Endothelial cell of umbilical vein (primary cell): ENCODE measurements around the gene SIGLEC7. TPM values are rescaled to one million over a fixed set of nuclear protein-coding genes. Genes with fewer than 3 reads are reported as not detected.

Source experiments
- BruUV-seq: library from RNA; stranded (reverse); fragments of 400-500 nt; replicated peaks from 2 replicates; lab custom pipeline; 2021; lab: Mats Ljungman, UMichigan
- CTCF ChIA-PET: fragments of 300-600, 350-600 bp; sonication (Branson Sonifier 250); formaldehyde crosslinking; loops from one replicate; lab custom pipeline; 2021; ENCODE audit warnings: antibody characterized with exemption, inconsistent platforms; lab: Charles Lee
- POLR2A ChIA-PET: fragments of 300-600, 350-600 bp; sonication (Branson Sonifier 250); formaldehyde crosslinking; loops from one replicate; lab custom pipeline; 2021; ENCODE audit warnings: antibody characterized with exemption, inconsistent platforms; lab: Charles Lee
- DNase-seq: peaks from one replicate; pipeline ENCODE4 v3.0.0-alpha.2; 2011; ENCODE audit warnings: low read depth, low spot score
- FAIRE-seq: peaks from 2 replicates; lab custom pipeline; 2011; peaks lifted over from hg19 to GRCh38; lab: Jason Lieb, UNC
- H2AFZ ChIP-seq: 2 replicates; pipeline ENCODE4 v1.6.0; 2012; ENCODE audit warnings: low read depth, low read length, control low read depth, inconsistent platforms
- H3K27ac ChIP-seq: 2 replicates; pipeline ENCODE4 v1.5.1; 2011; ENCODE audit warnings: low read depth, mild to moderate bottlenecking, control low read depth, low read length, moderate library complexity; ENCODE audit not compliant: insufficient read depth
- H3K27me3 ChIP-seq, 2 experiments: 2 replicates each; pipeline versions ENCODE4 v1.6.0 to v1.6.1; 2011; ENCODE audit warnings: low read length in 2 of 2, mixed read lengths in 1 of 2; ENCODE audit not compliant: control insufficient read depth in 2 of 2, insufficient read depth in 2 of 2
- H3K36me3 ChIP-seq, 2 experiments: 2 replicates in 1 of 2; 3 replicates in 1 of 2; pipeline ENCODE4 v1.5.1; 2011; ENCODE audit warnings: low read length in 2 of 2, mild to moderate bottlenecking in 1 of 2, moderate library complexity in 1 of 2; ENCODE audit not compliant: control insufficient read depth in 2 of 2, insufficient read depth in 2 of 2; ENCODE audit errors: extremely low read depth in 1 of 2
- H3K4me1 ChIP-seq: 3 replicates; pipeline ENCODE4 v1.5.1; 2011; ENCODE audit warnings: mild to moderate bottlenecking, low read length; ENCODE audit not compliant: control insufficient read depth, insufficient read depth; ENCODE audit errors: extremely low read depth
- H3K4me2 ChIP-seq: 2 replicates; pipeline ENCODE4 v1.6.1; 2011; ENCODE audit warnings: low read length, control low read depth, mixed read lengths; ENCODE audit not compliant: insufficient read depth
- H3K4me3 ChIP-seq, 3 experiments: fragments of 200-600 bp in 1 of 3; sonication (generic), shearing (Covaris generic) in 1 of 3; replicated peaks in 1 of 3; 2 replicates each; pipeline ENCODE4 v1.5.1; 2011 to 2016; ENCODE audit warnings: control low read depth in 3 of 3, low read length in 3 of 3, mild to moderate bottlenecking in 2 of 3, inconsistent platforms in 1 of 3, low read depth in 1 of 3, moderate library complexity in 1 of 3; ENCODE audit not compliant: insufficient read depth in 1 of 3
- H3K79me2 ChIP-seq: 2 replicates; pipeline ENCODE4 v1.6.0; 2012; ENCODE audit warnings: low read length, inconsistent platforms; ENCODE audit not compliant: control insufficient read depth, insufficient read depth
- H3K9ac ChIP-seq: replicated peaks from 2 replicates; pipeline ENCODE3; 2011; ENCODE audit warnings: low read length, control low read depth; ENCODE audit not compliant: insufficient read depth; ENCODE audit errors: extremely low read depth
- H3K9me1 ChIP-seq: replicated peaks from 3 replicates; pipeline ENCODE4 v1.6.0; 2011; ENCODE audit warnings: mild to moderate bottlenecking, low read length; ENCODE audit not compliant: control insufficient read depth, insufficient read depth; ENCODE audit errors: extremely low read depth
- H3K9me3 ChIP-seq: replicated peaks from 2 replicates; pipeline ENCODE4 v1.5.1; 2012; ENCODE audit warnings: low read length, inconsistent platforms; ENCODE audit not compliant: control insufficient read depth, insufficient read depth
- H4K20me1 ChIP-seq: replicated peaks from 2 replicates; pipeline ENCODE3; 2011; ENCODE audit warnings: mild to moderate bottlenecking, low read length; ENCODE audit not compliant: control insufficient read depth, insufficient read depth; ENCODE audit errors: extremely low read depth
- EZH2 ChIP-seq: IDR thresholded peaks from 2 replicates; pipeline ENCODE4 v1.6.1; 2012; ENCODE audit warnings: borderline replicate concordance, low read depth, mild to moderate bottlenecking, moderate library complexity, low read length, inconsistent platforms; ENCODE audit not compliant: severe bottlenecking
- FOS ChIP-seq: IDR thresholded peaks from 2 replicates; pipeline ENCODE4 v1.6.1; 2011; ENCODE audit warnings: mild to moderate bottlenecking, low read length, moderate library complexity, borderline replicate concordance; ENCODE audit not compliant: insufficient read depth
- GATA2 ChIP-seq: IDR thresholded peaks from 2 replicates; pipeline ENCODE4 v1.7.0; 2011; ENCODE audit warnings: low read depth, mild to moderate bottlenecking, moderate library complexity, mixed read lengths, low read length; ENCODE audit not compliant: insufficient read length, insufficient read depth
- JUN ChIP-seq: IDR thresholded peaks from 2 replicates; pipeline ENCODE4 v1.6.1; 2011; ENCODE audit warnings: borderline replicate concordance, low read depth; ENCODE audit not compliant: insufficient read length, insufficient read depth
- MYC ChIP-seq: IDR thresholded peaks from one replicate; pipeline ENCODE4 v1.6.1; 2011; ENCODE audit warnings: mild to moderate bottlenecking, low read depth, low read length
- POLR2A ChIP-seq: IDR thresholded peaks from 2 replicates; pipeline ENCODE4 v1.6.1; 2012; ENCODE audit warnings: low read depth, mild to moderate bottlenecking, control low read depth, low read length
- POLR2AphosphoS5 ChIP-seq: IDR thresholded peaks from 2 replicates; pipeline ENCODE4 v1.6.1; 2012; ENCODE audit warnings: low read depth, mild to moderate bottlenecking, control low read depth, low read length, moderate library complexity; ENCODE audit not compliant: insufficient read depth
- dilution Hi-C: fragments of 300-500 bp; cut with MboI; formaldehyde crosslinking; loops from one replicate; pipeline ENCODE4 v1.15.0; 2019; ENCODE audit warnings: low sequenced_read_pairs; ENCODE audit not compliant: extremely low pct_ligation_motif_present
- intact Hi-C: fragments of 100-400 bp; cut with micrococcal nuclease; formaldehyde crosslinking; loops from one replicate; pipeline ENCODE4 v1.10.0; 2022
- polyA plus RNA-seq, 4 experiments: library from polyadenylated mRNA; depleted of rRNA in 3 of 4; stranded (reverse) in 3 of 4; unstranded in 1 of 4; fragments of >200 nt; gene quantifications; 2 replicates each; pipeline versions ENCODE4 v1.2.1 to v1.2.3, GENCODE V29; 2011 to 2012; ENCODE audit warnings: missing spikeins in 1 of 4
- total RNA-seq: library from RNA; stranded (reverse); gene quantifications from 2 replicates; pipeline ENCODE4 v1.2.3, GENCODE V29; 2021
- TF ChIP-seq, protein P1 (sequence below): IDR thresholded peaks from 2 replicates; pipeline ENCODE4 v1.6.1; 2011; ENCODE audit not compliant: insufficient read depth, insufficient read length
- TF ChIP-seq, protein P2 (sequence below), 2 donors: IDR thresholded peaks; 1 replicate in 1 of 2; 2 replicates in 1 of 2; pipeline ENCODE4 v1.5.1; 2011; ENCODE audit warnings: low read length in 2 of 2, mild to moderate bottlenecking in 2 of 2, moderate library complexity in 2 of 2, control low read depth in 1 of 2, inconsistent platforms in 1 of 2, low read depth in 1 of 2; ENCODE audit not compliant: insufficient read depth in 1 of 2; ENCODE audit errors: extremely low read depth in 1 of 2

The SIGLEC7 gene
- total and polyA plus RNA-seq, 2 donors (not counting 3 experiments of a cell fraction or from before 2014, with no cell fraction given): not detected

DNA sequence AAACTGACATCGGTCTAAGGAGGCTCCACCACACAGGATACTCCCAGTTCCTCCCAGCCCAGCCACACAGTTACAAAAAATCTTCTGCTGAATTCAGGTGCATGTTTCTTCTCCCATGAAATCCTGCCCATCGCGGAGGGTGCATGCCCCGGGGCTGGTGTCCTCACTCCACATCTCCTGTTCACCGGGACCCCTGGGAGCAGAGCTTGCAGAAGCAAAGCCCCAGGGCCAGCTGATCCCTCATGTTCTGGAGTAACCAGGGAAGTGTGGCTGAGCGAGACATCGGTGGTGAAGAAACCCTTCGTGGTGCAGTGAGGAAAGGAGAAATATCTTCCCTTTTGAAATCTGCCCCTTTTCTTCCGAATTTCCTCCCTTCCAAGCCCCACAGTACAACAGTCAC is 18.3 kb upstream of the SIGLEC7 start:
- H3K4me2 ChIP-seq: no peak overlapping the region
- no peaks in the 10 kb centered on the region for H3K79me2 ChIP-seq
- no peaks in the 10 kb centered on the region for H3K9me3 ChIP-seq
- no peak overlapping the region for H3K4me3 ChIP-seq
- DNase-seq (no peak), FAIRE-seq (no peak)
- H3K9ac ChIP-seq: no peak overlapping the region
- no peak overlapping the region for H2AFZ ChIP-seq
- no peaks in the 10 kb centered on the region for H3K36me3 ChIP-seq
- TF ChIP-seq JUN: no peak
- TF ChIP-seq, protein P1, sequence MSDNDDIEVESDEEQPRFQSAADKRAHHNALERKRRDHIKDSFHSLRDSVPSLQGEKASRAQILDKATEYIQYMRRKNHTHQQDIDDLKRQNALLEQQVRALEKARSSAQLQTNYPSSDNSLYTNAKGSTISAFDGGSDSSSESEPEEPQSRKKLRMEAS: no peak
- TF ChIP-seq, protein P2, sequence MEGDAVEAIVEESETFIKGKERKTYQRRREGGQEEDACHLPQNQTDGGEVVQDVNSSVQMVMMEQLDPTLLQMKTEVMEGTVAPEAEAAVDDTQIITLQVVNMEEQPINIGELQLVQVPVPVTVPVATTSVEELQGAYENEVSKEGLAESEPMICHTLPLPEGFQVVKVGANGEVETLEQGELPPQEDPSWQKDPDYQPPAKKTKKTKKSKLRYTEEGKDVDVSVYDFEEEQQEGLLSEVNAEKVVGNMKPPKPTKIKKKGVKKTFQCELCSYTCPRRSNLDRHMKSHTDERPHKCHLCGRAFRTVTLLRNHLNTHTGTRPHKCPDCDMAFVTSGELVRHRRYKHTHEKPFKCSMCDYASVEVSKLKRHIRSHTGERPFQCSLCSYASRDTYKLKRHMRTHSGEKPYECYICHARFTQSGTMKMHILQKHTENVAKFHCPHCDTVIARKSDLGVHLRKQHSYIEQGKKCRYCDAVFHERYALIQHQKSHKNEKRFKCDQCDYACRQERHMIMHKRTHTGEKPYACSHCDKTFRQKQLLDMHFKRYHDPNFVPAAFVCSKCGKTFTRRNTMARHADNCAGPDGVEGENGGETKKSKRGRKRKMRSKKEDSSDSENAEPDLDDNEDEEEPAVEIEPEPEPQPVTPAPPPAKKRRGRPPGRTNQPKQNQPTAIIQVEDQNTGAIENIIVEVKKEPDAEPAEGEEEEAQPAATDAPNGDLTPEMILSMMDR (IDR thresholded peaks at IDR 0.05; ENCODE audit: extremely low read depth in 1 of 2, insufficient read depth in 1 of 2, low read depth in 1 of 2, low read length in 2 of 2): no peak
- TF ChIP-seq FOS: no peak
- no peak for TF ChIP-seq POLR2AphosphoS5
- TF ChIP-seq MYC: no peak
- no peak for TF ChIP-seq EZH2
- no peak for TF ChIP-seq POLR2A
- TF ChIP-seq GATA2: no peak
- no peaks in the 10 kb centered on the region for H4K20me1 ChIP-seq
- H3K4me1 ChIP-seq: peaks cover 8% of the 10 kb centered on the region
- no peaks in the 10 kb centered on the region for H3K27me3 ChIP-seq
- ChIA-PET CTCF (interaction anchor here (1.0 kb wide), 1 partner anchor 537 kb away, joined by 3 read pairs; no protein-coding TSS in a partner anchor), POLR2A (no interaction called here)
- H3K9me1 ChIP-seq: no peaks in the 10 kb centered on the region
- no peak overlapping the region for H3K27ac ChIP-seq
- intact Hi-C loops: no loop called here
- dilution Hi-C loops: no loop called here
- BruUV-seq: no TSS peak
